Epidermal melanocyte (primary cell): Measurements from ENCODE around the gene OCA2.
"Not testable (repeated sequence)": the region's sequence is repeated elsewhere in the genome, so short reads cannot be mapped to it uniquely, and the experiment has no call there.

Source experiments
- DNase-seq: peaks from one replicate; pipeline ENCODE4 v3.0.0; 2011; ENCODE audit warnings: low spot score; ENCODE audit not compliant: insufficient read length

Gene OCA2

GRCh38 chr15:27952593-27952992 is 146.5 kb downstream of the OCA2 start:
- not testable (repeated sequence) for DNase-seq

GRCh38 chr15:27951191-27951890 is 147.8 kb downstream of the OCA2 start:
- DNase-seq = no peak

- no peak for DNase-seq
Observed at GRCh38 chr15:27949089-27949488, 150.0 kb downstream of the OCA2 start.

- DNase-seq = no peak
Observed at GRCh38 chr15:27939246-27939645, 159.9 kb downstream of the OCA2 start.

- DNase-seq = no peak
Observed at GRCh38 chr15:27937851-27938250, 161.3 kb downstream of the OCA2 start.

GRCh38 chr15:27936164-27936563 is 163.0 kb downstream of the OCA2 start:
- no peak for DNase-seq

- no peak for DNase-seq
Observed at GRCh38 chr15:27935328-27935727, 163.8 kb downstream of the OCA2 start.

- DNase-seq = no peak
Observed at GRCh38 chr15:27934782-27935181, 164.3 kb downstream of the OCA2 start.

- DNase-seq = no peak
Observed at GRCh38 chr15:27933562-27933961, 165.6 kb downstream of the OCA2 start.

GRCh38 chr15:27932600-27932999 is 166.5 kb downstream of the OCA2 start:
- DNase-seq = no peak

GRCh38 chr15:27928386-27928785 is 170.7 kb downstream of the OCA2 start:
- DNase-seq = no peak

GRCh38 chr15:27912283-27912682 is 186.8 kb downstream of the OCA2 start:
- no peak for DNase-seq

- DNase-seq = no peak
Observed at GRCh38 chr15:27906802-27907201, 192.3 kb downstream of the OCA2 start.

GRCh38 chr15:27903405-27903804 is 195.7 kb downstream of the OCA2 start:
- no peak for DNase-seq

- DNase-seq = no peak
Observed at GRCh38 chr15:27902680-27903385, 196.3 kb downstream of the OCA2 start.

GRCh38 chr15:27899583-27900285 is 199.4 kb downstream of the OCA2 start:
- no peak for DNase-seq

- DNase-seq = no peak
Observed at GRCh38 chr15:27897481-27897880, 201.6 kb downstream of the OCA2 start.

GRCh38 chr15:27894645-27895044 is 204.5 kb downstream of the OCA2 start:
- DNase-seq = no peak

- no peak for DNase-seq
Observed at GRCh38 chr15:27889258-27889657, 209.9 kb downstream of the OCA2 start.

GRCh38 chr15:27885201-27885600 is 213.9 kb downstream of the OCA2 start:
- DNase-seq = no peak

- DNase-seq = no peak
Observed at GRCh38 chr15:27884726-27885125, 214.4 kb downstream of the OCA2 start.

- no peak for DNase-seq
Observed at GRCh38 chr15:27878841-27879240, 220.3 kb downstream of the OCA2 start.
